Testis (tissue), 3 donors: ENCODE measurements around the gene ENTHD1. TPM values are rescaled to one million over a fixed set of nuclear protein-coding genes. Genes with fewer than 3 reads are reported as not detected.

Experiments
- DNase-seq: peaks from one replicate; pipeline ENCODE4 v3.0.0-alpha.2; 2019
- H3K27ac ChIP-seq, 2 donors: fragments of 200-600 bp; sonication (generic); one replicate each; pipeline ENCODE4 v1.5.1; 2019
- H3K27me3 ChIP-seq: fragments of 200-600 bp; sonication (generic); one replicate; pipeline ENCODE4 v1.5.1; 2019
- H3K36me3 ChIP-seq: fragments of 200-600 bp; sonication (generic); one replicate; pipeline ENCODE4 v1.5.1; 2017; ENCODE audit warnings: low read depth; ENCODE audit errors: missing control alignments
- H3K4me1 ChIP-seq: fragments of 200-600 bp; sonication (generic); one replicate; pipeline ENCODE4 v1.5.1; 2019
- H3K4me3 ChIP-seq, 2 donors: fragments of 200-600 bp; sonication (generic); one replicate each; pipeline ENCODE4 v1.5.1; 2017 to 2019
- H3K9me3 ChIP-seq: fragments of 200-600 bp; sonication (generic); one replicate; pipeline ENCODE4 v1.5.1; 2017
- POLR2A ChIP-seq: fragments of 450-650 bp; IDR thresholded peaks from one replicate; pipeline ENCODE4 v1.6.1; 2017; ENCODE audit warnings: antibody characterized with exemption, mild to moderate bottlenecking, moderate library complexity
- WGBS, 2 donors: methylation state at CpG; one replicate each; pipeline ENCODE4 v1.1.5; 2018; 5-methylcytosine and 5-hydroxymethylcytosine counted together
- intact Hi-C: fragments of 100-400 bp; cut with DNase I; formaldehyde crosslinking; loops from one replicate; pipeline ENCODE4 v1.15.1; 2023; ENCODE audit warnings: low total_unique reads
- polyA plus RNA-seq: library from polyadenylated mRNA; stranded (reverse); fragments of 350-450 nt; fragmentation: Illumina TruSeq; extraction: RNeasy Lipid Tissue Mini Kit (QIAGEN cat#74804); gene quantifications from one replicate; pipeline ENCODE4 v1.2.3, GENCODE V29; 2014; ENCODE audit warnings: low read depth, low replicate concordance; ENCODE audit not compliant: insufficient read depth
- total RNA-seq, 2 donors: library from RNA; depleted of rRNA; stranded (reverse); fragments of >200 nt; gene quantifications; one replicate each; pipeline ENCODE4 v1.2.3, GENCODE V29; 2016
- TF ChIP-seq, protein P1 (sequence below), 3 experiments: fragments of 450-650 bp in 2 of 3; fragments of 200-600 bp in 1 of 3; sonication (generic) in 1 of 3; IDR thresholded peaks; one replicate each; pipeline ENCODE4 v1.5.1; 2016 to 2019; ENCODE audit warnings: antibody characterized with exemption in 3 of 3, mild to moderate bottlenecking in 2 of 3, moderate library complexity in 1 of 3

ENTHD1 gene
- total and polyA plus RNA-seq, 3 donors from 2014 or later: 10.9 to 21.1 (median 12.0) TPM

DNA sequence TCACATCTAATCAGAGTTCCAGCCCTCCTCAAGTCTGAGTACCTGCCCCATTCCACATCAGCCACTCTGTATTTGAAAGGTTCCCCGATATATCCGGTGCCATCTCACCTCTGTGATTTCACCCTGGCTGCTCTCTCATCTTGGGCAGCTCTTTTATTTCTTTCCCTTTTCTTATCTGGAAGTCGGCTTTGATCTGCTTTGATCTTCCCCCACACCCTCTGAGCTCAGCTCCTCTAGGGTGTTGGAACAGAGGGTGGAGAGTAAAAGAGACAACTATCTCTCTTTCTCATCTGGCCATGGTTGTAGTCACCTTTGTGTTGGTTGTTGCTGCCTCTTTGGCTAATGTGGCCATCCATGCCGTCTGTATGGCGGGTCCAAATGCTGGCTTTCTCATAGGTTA is 108.3 kb downstream of the ENTHD1 start:
- H3K9me3 ChIP-seq: no peaks in the 10 kb centered on the region
- intact Hi-C loops: no loop called here
- TF ChIP-seq POLR2A: no peak
- TF ChIP-seq, protein P1, sequence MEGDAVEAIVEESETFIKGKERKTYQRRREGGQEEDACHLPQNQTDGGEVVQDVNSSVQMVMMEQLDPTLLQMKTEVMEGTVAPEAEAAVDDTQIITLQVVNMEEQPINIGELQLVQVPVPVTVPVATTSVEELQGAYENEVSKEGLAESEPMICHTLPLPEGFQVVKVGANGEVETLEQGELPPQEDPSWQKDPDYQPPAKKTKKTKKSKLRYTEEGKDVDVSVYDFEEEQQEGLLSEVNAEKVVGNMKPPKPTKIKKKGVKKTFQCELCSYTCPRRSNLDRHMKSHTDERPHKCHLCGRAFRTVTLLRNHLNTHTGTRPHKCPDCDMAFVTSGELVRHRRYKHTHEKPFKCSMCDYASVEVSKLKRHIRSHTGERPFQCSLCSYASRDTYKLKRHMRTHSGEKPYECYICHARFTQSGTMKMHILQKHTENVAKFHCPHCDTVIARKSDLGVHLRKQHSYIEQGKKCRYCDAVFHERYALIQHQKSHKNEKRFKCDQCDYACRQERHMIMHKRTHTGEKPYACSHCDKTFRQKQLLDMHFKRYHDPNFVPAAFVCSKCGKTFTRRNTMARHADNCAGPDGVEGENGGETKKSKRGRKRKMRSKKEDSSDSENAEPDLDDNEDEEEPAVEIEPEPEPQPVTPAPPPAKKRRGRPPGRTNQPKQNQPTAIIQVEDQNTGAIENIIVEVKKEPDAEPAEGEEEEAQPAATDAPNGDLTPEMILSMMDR (IDR thresholded peaks at IDR 0.05): no peak
- 65 to 66% methylated on average over 5 of the region's 5 CpGs for WGBS, 2 donors
- H3K4me1 ChIP-seq: no peaks in the 10 kb centered on the region
- H3K4me3 ChIP-seq: no peak overlapping the region
- no peak for DNase-seq
- no peaks in the 10 kb centered on the region for H3K27me3 ChIP-seq
- H3K27ac ChIP-seq: no peak overlapping the region
- no peaks in the 10 kb centered on the region for H3K36me3 ChIP-seq

DNA sequence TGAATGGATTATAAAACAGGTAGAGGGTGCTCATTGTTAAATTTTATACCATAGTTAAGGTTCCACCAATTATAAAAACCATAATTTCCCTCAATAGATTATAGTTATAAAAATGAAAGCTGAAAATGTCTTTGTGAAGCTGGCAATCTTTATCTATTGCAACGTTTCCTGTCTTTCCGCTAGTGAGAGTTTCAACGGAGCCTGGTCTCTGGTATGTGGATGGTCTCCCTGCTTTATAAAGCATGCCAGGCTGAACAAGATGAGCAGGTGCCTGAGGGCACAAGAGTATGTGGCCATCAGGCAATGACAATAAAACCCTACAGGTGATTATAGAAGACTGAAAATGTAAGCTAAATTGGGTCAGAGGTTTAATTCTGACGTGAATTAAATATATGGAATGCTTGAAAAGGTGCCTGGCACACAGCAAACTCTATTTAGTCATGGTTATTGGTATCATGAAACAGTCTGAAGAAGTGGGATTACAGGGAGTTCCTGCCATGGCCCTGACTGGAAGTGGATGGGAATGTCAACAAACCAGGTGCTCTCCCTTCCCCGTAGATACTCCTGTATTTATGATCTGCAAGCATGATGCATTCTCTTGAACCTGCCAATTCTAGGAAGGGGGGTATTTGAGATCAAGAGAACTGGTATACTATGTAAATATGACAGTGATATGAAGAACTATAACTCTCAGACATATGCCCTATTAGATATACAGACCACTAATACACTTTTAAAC is 115.7 kb downstream of the ENTHD1 start:
- Histone ChIP-seq H3K36me3 (no peaks in the 10 kb centered on the region), H3K27ac (no peak overlapping the region), H3K4me1 (no peaks in the 10 kb centered on the region), H3K27me3 (no peaks in the 10 kb centered on the region), H3K4me3 (no peak overlapping the region), H3K9me3 (no peaks in the 10 kb centered on the region)
- no peak for DNase-seq
- intact Hi-C loops: no loop called here
- no peak for TF ChIP-seq POLR2A
- TF ChIP-seq, protein P1 (IDR thresholded peaks at IDR 0.05): no peak
- 63 to 72% methylated on average over 5 of the region's 5 CpGs for WGBS, 2 donors

DNA sequence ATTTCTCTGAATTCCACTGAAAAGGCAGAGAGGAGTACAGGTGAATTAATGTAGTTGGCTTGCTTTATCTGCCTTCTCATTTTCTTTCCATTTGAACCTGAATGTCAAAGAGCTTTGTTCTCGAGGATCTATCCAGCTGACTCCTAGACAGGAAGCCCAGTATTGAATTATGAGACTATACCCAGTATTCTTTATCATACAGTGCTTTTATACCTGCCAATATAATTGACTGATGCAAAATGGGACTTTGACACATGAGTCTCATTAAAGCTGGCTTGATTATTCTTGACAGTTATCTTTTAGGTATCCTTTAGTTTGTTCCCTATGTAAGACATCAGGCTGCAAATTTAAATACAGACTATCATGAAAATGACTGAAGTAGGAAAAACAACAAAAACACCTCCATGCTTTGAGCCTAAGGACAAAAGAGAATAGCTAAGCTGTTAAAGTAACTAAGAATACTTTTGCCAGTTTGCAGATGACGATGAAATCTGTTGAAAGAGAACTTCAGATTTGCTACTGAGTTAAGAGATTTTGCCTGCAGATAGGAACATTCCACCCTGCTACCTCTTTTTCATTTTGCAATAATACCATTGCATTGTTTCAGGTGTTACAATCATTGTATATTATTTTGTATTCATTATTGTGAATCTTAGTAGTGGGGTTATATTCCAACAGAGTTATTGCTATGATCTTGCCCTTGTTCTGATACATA is 117.1 kb downstream of the ENTHD1 start:
- intact Hi-C loops: no loop called here
- Histone ChIP-seq H3K36me3 (no peaks in the 10 kb centered on the region), H3K4me3 (no peak overlapping the region), H3K9me3 (no peaks in the 10 kb centered on the region), H3K27ac (no peak overlapping the region), H3K4me1 (no peaks in the 10 kb centered on the region), H3K27me3 (no peaks in the 10 kb centered on the region)
- DNase-seq: no peak
- TF ChIP-seq POLR2A: no peak
- TF ChIP-seq, protein P1 (IDR thresholded peaks at IDR 0.05): no peak
- WGBS, 2 donors: 57 to 62% methylated on average over 2 of the region's 2 CpGs

DNA sequence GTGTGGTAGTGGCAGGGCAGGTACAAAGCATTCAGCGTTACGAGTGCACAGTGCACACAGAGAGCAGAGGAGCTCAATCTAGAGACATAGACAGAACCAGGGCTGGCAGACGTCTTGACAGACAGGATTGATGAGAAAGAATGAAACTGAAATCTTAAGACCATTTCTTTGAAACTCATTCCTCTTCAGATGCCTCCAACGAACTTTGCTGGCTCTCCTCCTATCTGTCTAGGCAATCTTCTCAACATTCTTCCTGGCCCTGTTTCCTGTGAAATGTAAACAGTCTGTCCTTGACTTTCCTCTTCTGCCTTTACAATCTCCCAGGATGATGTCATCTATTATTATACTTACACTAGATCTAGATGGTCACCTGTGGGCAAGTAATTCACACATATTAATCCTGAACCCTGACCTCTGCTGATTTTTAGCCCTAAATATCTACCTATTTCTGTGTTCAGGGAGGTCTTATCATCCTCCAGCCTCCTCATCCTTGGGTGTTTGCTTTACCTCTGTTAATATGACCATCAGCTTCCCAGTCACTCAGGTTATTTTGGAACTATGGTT is 119.5 kb downstream of the ENTHD1 start:
- DNase-seq: no peak

More for the DNA sequence above, 119.5 kb downstream of the ENTHD1 start:
- no peaks in the 10 kb centered on the region for H3K27me3 ChIP-seq
- WGBS, 2 donors: 27 to 46% methylated on average over 4 of the region's 4 CpGs
- no peak overlapping the region for H3K4me3 ChIP-seq
- no peaks in the 10 kb centered on the region for H3K4me1 ChIP-seq
- H3K36me3 ChIP-seq: no peaks in the 10 kb centered on the region
- TF ChIP-seq POLR2A: no peak
- TF ChIP-seq, protein P1 (IDR thresholded peaks at IDR 0.05): no peak
- no peaks in the 10 kb centered on the region for H3K9me3 ChIP-seq
- no peak overlapping the region for H3K27ac ChIP-seq
- intact Hi-C loops: no loop called here
